H9 (cell line): ENCODE results near the gene HCK. TPM values are rescaled to one million over a fixed set of nuclear protein-coding genes. Genes with fewer than 3 reads are reported as not detected.

Source experiments
- DNase-seq: peaks from one replicate; pipeline ENCODE4 v3.0.0-alpha.2; 2017
- H2AFZ ChIP-seq: one replicate; pipeline ENCODE4 v1.6.1; 2013; ENCODE audit warnings: mild to moderate bottlenecking, low read length, control low read depth, moderate library complexity
- H2AK5ac ChIP-seq: 2 replicates; pipeline ENCODE4 v1.6.1; 2013; ENCODE audit warnings: low read length, control low read depth, mixed read lengths; ENCODE audit not compliant: insufficient read length
- H2BK120ac ChIP-seq: one replicate; pipeline ENCODE4 v1.6.1; 2013; ENCODE audit warnings: low read depth, mild to moderate bottlenecking, low read length, control low read depth, inconsistent platforms; ENCODE audit not compliant: poor library complexity, severe bottlenecking
- H2BK12ac ChIP-seq: 2 replicates; pipeline ENCODE4 v1.6.1; 2013; ENCODE audit warnings: low read length, control low read depth, mixed read lengths, low read depth; ENCODE audit not compliant: insufficient read length
- H2BK15ac ChIP-seq: 2 replicates; pipeline ENCODE4 v1.6.1; 2013; ENCODE audit warnings: low read depth, low read length, control low read depth
- H2BK20ac ChIP-seq: one replicate; pipeline ENCODE4 v1.6.1; 2013; ENCODE audit warnings: low read depth, mild to moderate bottlenecking, low read length, control low read depth, inconsistent platforms; ENCODE audit not compliant: poor library complexity, severe bottlenecking
- H2BK5ac ChIP-seq: 2 replicates; pipeline ENCODE4 v1.6.1; 2013; ENCODE audit warnings: low read length, control low read depth, mixed read lengths; ENCODE audit not compliant: insufficient read length
- H3K14ac ChIP-seq: 2 replicates; pipeline ENCODE4 v1.6.1; 2013; ENCODE audit warnings: low read length, control low read depth; ENCODE audit not compliant: insufficient read depth
- H3K18ac ChIP-seq: 2 replicates; pipeline ENCODE4 v1.6.1; 2013; ENCODE audit warnings: low read depth, mild to moderate bottlenecking, mixed read lengths, low read length, control low read depth; ENCODE audit not compliant: insufficient read length
- H3K23ac ChIP-seq: 2 replicates; pipeline ENCODE4 v1.6.1; 2013; ENCODE audit warnings: low read length, control low read depth, mixed read lengths, low read depth; ENCODE audit not compliant: insufficient read length
- H3K23me2 ChIP-seq: 2 replicates; pipeline ENCODE4 v1.6.1; 2013; ENCODE audit warnings: low read depth, mild to moderate bottlenecking, mixed read lengths, low read length, control low read depth; ENCODE audit not compliant: insufficient read length, poor library complexity, severe bottlenecking
- H3K27ac ChIP-seq: 2 replicates; pipeline ENCODE4 v1.5.1; 2013; ENCODE audit warnings: low read length, control low read depth, mixed read lengths, low read depth; ENCODE audit not compliant: insufficient read length
- H3K27me3 ChIP-seq: 2 replicates; pipeline ENCODE4 v1.6.1; 2013; ENCODE audit warnings: low read length, control low read depth, inconsistent platforms; ENCODE audit not compliant: insufficient read depth
- H3K4ac ChIP-seq: 2 replicates; pipeline ENCODE4 v1.6.1; 2013; ENCODE audit warnings: low read depth, mild to moderate bottlenecking, control low read depth, inconsistent platforms, low read length, moderate library complexity
- H3K4me1 ChIP-seq: 2 replicates; pipeline ENCODE4 v1.6.1; 2013; ENCODE audit warnings: low read length, control low read depth, inconsistent platforms; ENCODE audit not compliant: insufficient read depth
- H3K4me2 ChIP-seq: 2 replicates; pipeline ENCODE4 v1.6.1; 2013; ENCODE audit warnings: low read length, control low read depth, mixed read lengths; ENCODE audit not compliant: insufficient read length, insufficient read depth
- H3K56ac ChIP-seq: 2 replicates; pipeline ENCODE4 v1.6.1; 2013; ENCODE audit warnings: low read depth, mild to moderate bottlenecking, mixed read lengths, low read length, control low read depth; ENCODE audit not compliant: insufficient read length
- H3K79me1 ChIP-seq: 2 replicates; pipeline ENCODE4 v1.6.1; 2013; ENCODE audit warnings: low read depth, mild to moderate bottlenecking, moderate library complexity, low read length, control low read depth, inconsistent platforms; ENCODE audit not compliant: insufficient read depth, poor library complexity, severe bottlenecking
- H3K79me2 ChIP-seq: 2 replicates; pipeline ENCODE4 v1.6.1; 2013; ENCODE audit warnings: low read length, control low read depth, inconsistent platforms; ENCODE audit not compliant: insufficient read depth
- H3K9ac ChIP-seq: 2 replicates; pipeline ENCODE4 v1.6.1; 2013; ENCODE audit warnings: low read length, control low read depth, mixed read lengths; ENCODE audit not compliant: insufficient read length; ENCODE audit errors: extremely low read depth
- H3K9me3 ChIP-seq: one replicate; pipeline ENCODE4 v1.6.1; 2013; ENCODE audit warnings: low read depth, low read length, inconsistent platforms; ENCODE audit not compliant: control insufficient read depth
- H3T11ph ChIP-seq: one replicate; pipeline ENCODE4 v1.6.1; 2013; ENCODE audit warnings: mild to moderate bottlenecking, low read length, control low read depth, inconsistent platforms
- H4K20me1 ChIP-seq: one replicate; pipeline ENCODE4 v1.6.1; 2013; ENCODE audit not compliant: control insufficient read depth, insufficient read length, insufficient read depth
- H4K5ac ChIP-seq: 2 replicates; pipeline ENCODE4 v1.6.1; 2013; ENCODE audit warnings: low read depth, mild to moderate bottlenecking, mixed read lengths, low read length, control low read depth; ENCODE audit not compliant: insufficient read length
- H4K8ac ChIP-seq: replicated peaks from 2 replicates; pipeline ENCODE4 v1.6.1; 2013; ENCODE audit warnings: low read length, control low read depth, mixed read lengths, low read depth; ENCODE audit not compliant: insufficient read length
- H4K91ac ChIP-seq: 2 replicates; pipeline ENCODE4 v1.6.1; 2013; ENCODE audit warnings: low read depth, mild to moderate bottlenecking, moderate library complexity, mixed read lengths, low read length, control low read depth; ENCODE audit not compliant: insufficient read length
- H3K27ac Mint-ChIP-seq, 3 experiments: 2 replicates in 2 of 3; 3 replicates in 1 of 3; pipeline ENCODE4 v1.8.0; 2020 to 2021; ENCODE audit warnings: mixed read lengths in 3 of 3, mild to moderate bottlenecking in 1 of 3, moderate library complexity in 1 of 3
- H3K27me3 Mint-ChIP-seq: 2 replicates; pipeline ENCODE4 v1.8.0; 2021; ENCODE audit warnings: low read depth, mild to moderate bottlenecking, moderate library complexity, mixed read lengths
- H3K36me3 Mint-ChIP-seq, 3 experiments: 2 replicates in 2 of 3; 3 replicates in 1 of 3; pipeline ENCODE4 v1.8.0; 2020 to 2021; ENCODE audit warnings: low read depth in 3 of 3, mixed read lengths in 3 of 3; ENCODE audit not compliant: insufficient read depth in 1 of 3
- H3K4me1 Mint-ChIP-seq, 2 experiments: 2 replicates each; pipeline ENCODE4 v1.8.0; 2020; ENCODE audit warnings: mixed read lengths in 2 of 2
- H3K4me3 Mint-ChIP-seq, 2 experiments: 2 replicates in 1 of 2; 3 replicates in 1 of 2; pipeline ENCODE4 v1.8.0; 2020 to 2021; ENCODE audit warnings: mild to moderate bottlenecking in 2 of 2, mixed read lengths in 2 of 2, moderate library complexity in 1 of 2
- H3K9me3 Mint-ChIP-seq, 2 experiments: 2 replicates in 1 of 2; 3 replicates in 1 of 2; pipeline ENCODE4 v1.8.0; 2020; ENCODE audit warnings: mild to moderate bottlenecking in 2 of 2, mixed read lengths in 2 of 2, moderate library complexity in 1 of 2
- CTCF ChIP-seq: fragments of 200-600 bp; sonication (generic); conservative IDR thresholded peaks from 3 replicates; pipeline ENCODE4 v1.8.0; 2021; ENCODE audit warnings: antibody characterized with exemption, mild to moderate bottlenecking
- WGBS: extraction: QIAGEN DNeasy Blood & Tissue Kit; methylation state at CpG from one replicate; pipeline ENCODE4 v1.1.7; 2013; ENCODE audit warnings: missing lambda C conversion rate, low lambda C conversion rate, mixed read lengths; ENCODE audit not compliant: insufficient read length; ENCODE audit errors: extremely low coverage; 5-methylcytosine and 5-hydroxymethylcytosine counted together
- total RNA-seq: library from RNA; stranded (reverse); gene quantifications from 2 replicates; pipeline ENCODE4 v1.2.1, GENCODE V29; 2021

The HCK gene
- total RNA-seq, 1 experiment from 2014 or later, result 1.7 TPM

- no peak overlapping the region for H2BK15ac ChIP-seq
- no peak overlapping the region for H2BK5ac ChIP-seq
- H4K8ac ChIP-seq, result no peak overlapping the region
- no peak overlapping the region for H3T11ph ChIP-seq
- H3K4me3 Mint-ChIP-seq, result peak overlapping the region; percentile 99
- no peaks in the 10 kb centered on the region for H3K27me3 ChIP-seq
- H2BK20ac ChIP-seq, result no peak overlapping the region
- H2AK5ac ChIP-seq, result no peak overlapping the region
- no peak overlapping the region for H2AFZ ChIP-seq
- no peak overlapping the region for H3K9ac ChIP-seq
- no peak overlapping the region for H2BK12ac ChIP-seq
- no peak for TF ChIP-seq CTCF
- H3K27ac ChIP-seq, result no peak overlapping the region
- H3K14ac ChIP-seq, result no peak overlapping the region
- H4K20me1 ChIP-seq, result no peaks in the 10 kb centered on the region
- H3K4ac ChIP-seq, result no peak overlapping the region
- no peak overlapping the region for H2BK120ac ChIP-seq
- no peak overlapping the region for H3K56ac ChIP-seq
- H3K4me2 ChIP-seq, result peak overlapping the region; percentile 36
- no CpG with 5 or more reads among the region's 3 CpGs for WGBS
- peaks cover 6% of the 10 kb centered on the region; the same call in 1 of the 2 replicates for H3K79me2 ChIP-seq
- H3K23me2 ChIP-seq, result peaks cover 6% of the 10 kb centered on the region
- no peak for DNase-seq
- H3K27ac Mint-ChIP-seq, result peak overlapping the region in 1 of 3 experiments; percentile 100; a peak in 2 of 7 replicates
- H4K91ac ChIP-seq, result no peak overlapping the region
- peaks cover 2% of the 10 kb centered on the region; the same call in 1 of the 2 replicates for H3K27me3 Mint-ChIP-seq
- H3K36me3 Mint-ChIP-seq, result peaks cover 0 to 13% (median 6%) of the 10 kb centered on the region in 3 experiments; a peak in 5 of 7 replicates
- H3K4me1 Mint-ChIP-seq, result peaks cover 15 to 16% of the 10 kb centered on the region in 2 experiments
- H3K4me1 ChIP-seq, result 0 out of 2 replicates have a peak, but pooled peaks cover 3% of the 10 kb centered on the region
- no peak overlapping the region for H3K18ac ChIP-seq
- no peak overlapping the region for H4K5ac ChIP-seq
- H3K9me3 ChIP-seq, result no peaks in the 10 kb centered on the region
- H3K79me1 ChIP-seq, result no peaks in the 10 kb centered on the region
- no peaks in the 10 kb centered on the region for H3K9me3 Mint-ChIP-seq
- no peak overlapping the region for H3K23ac ChIP-seq
These were observed 58.7 kb downstream of the HCK start for GRCh38 chr20:32110727-32111126.
